ENCODE results near the gene CD47.

The CD47 gene

DNA sequence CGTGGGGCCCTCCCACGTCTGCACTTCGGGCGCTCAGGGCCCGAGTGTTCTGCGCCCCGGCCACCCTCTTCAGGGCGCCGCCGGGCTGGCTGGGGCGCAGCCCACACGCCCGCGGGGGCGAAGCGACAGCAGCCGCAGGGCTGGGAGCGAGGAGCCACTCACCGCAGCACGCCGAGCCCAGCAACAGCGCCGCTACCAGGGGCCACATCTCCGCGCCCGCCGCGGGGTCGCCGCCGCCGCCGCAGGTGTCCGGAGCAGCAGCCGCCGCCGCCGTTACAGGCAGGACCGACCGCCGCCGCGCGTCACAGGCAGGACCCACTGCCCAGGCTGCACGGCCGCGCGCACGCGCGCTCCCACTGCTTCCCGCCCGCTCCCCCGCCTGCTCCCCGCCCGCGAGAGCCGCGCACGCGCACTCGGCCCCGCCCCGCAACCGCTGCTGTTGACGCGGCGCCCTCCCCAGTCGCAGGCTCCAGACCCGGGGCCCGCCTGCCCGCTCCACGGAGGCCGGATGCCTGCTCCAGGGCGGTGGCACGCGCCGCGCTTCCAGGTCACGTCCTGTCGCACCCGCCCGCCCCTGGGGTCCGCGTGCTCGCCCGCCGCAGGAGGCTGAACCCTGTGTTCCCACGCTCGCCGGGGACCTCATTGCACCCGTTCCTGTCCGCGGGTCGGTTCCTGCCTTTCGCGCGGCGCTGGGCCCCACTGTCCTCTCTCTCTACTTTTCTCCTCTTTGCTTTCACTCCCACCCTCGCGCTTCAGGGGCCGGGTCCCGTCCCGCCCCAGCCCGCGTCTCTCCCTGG is at the start of gene CD47:
TSS of gene CD47 (minus strand) at position 331 of the 797 bp plus-strand sequence. CDS start at position 208, 123 bp downstream.
- peak; percentile 66 to 72 for DNase-seq (ENCODE audit: low read depth in 2 of 2)

DNA sequence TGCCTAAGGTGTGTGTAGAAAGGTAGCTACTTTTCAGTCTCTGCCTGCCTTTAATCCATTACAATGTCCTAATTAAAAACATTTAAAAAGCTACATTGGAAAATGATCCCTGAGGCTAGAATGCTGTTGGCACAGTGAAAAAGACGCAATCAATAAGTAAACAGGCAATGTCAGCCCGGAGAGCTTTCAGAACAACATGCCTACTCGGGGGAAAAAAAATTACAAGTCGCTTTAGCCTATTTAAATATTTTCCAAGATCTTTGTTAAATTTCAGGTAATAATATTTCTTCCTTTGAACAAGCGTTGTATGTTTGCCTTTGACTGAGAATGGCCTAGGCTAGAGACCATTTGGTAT is 46.6 kb upstream of the CD47 start:
- DNase-seq (ENCODE audit: low read depth in 2 of 2), result no peak

GRCh38 chr3:108136561-108137459 is 46.0 kb upstream of the CD47 start:
- DNase-seq (ENCODE audit: low read depth in 2 of 2), result no peak

- no peak for DNase-seq (ENCODE audit: low read depth in 2 of 2)
Observed at GRCh38 chr3:108134555-108134880, 43.7 kb upstream of the CD47 start.

DNA sequence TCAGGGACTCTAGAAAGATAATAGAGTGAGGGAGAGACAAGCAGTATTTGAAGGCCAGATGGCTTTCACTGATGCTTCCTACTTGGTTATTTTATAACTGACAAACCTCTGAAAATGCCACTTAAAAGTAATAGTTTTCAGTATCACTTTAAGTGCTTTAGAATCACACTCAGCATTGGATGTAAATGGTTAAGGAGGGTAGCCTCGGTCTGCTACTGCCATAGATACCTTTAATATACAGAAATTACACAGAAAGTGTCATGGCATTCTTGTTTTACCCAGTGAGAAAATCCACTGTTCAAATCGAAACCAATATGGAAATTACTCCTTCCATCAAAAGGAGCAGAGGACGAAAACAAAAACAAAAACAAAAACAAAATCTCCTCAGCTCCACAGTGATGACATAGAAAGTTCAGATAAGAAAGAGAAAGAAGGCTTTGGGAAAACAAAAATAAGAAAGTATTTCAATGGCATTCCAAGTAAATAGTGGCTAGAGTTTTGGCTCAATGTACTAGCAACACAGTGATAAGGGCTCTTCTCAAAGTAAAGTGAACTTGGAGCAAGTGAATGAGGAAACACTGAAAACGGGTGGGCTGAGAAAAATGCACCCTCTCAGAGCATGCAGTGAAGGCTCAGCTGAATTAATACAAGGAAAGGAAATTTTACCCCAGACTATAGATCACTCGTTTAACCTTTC is 43.2 kb upstream of the CD47 start:
- no peak for DNase-seq (ENCODE audit: low read depth in 2 of 2)

DNA sequence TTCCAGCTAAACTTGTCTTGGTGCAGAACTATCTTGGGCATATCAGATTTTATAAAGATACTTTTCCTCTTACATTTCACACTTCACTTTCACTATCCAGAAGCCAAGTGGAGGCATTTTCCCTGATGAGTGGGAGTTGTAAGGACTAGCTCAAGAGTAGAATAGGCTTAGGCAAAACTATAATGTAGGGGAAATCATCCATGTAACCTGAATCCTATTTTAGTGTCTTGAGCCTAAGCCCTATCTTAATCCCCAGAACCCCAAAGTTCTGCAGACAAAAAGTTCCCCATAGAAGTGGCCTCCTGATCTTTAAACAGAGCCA is 42.2 kb upstream of the CD47 start:
- no peak for DNase-seq (ENCODE audit: low read depth in 2 of 2)

DNA sequence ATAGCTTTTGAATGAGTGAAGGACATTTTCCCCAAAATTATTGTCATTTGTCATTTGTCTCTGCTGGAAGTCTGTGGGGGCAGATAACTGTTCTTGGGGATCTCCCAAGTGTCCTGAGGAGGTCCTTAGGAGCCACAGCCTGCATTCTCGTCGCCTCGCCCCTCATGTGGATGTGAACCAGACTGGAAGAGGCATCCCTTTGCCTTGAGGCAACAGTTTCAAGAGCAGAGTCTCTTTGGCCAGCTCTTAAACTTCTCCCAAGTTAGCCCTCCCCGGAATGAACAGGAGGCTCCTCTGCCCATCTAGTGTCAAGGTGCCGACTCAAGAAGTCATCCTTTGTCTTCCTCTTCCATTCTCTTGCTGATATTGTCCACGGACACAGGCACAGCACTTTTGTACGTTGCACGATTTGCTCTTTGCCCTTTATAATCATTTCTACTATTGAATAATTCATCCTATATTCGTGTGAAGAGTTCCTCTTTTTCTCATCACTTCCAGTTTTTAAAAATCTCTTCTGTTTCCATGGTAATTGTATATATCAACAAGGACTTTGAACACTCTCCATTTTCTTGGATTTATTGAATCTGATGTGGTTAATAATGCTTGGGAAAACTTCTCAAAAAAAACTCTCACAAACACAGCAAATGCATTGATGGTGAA is 40.8 kb upstream of the CD47 start:
- no peak for DNase-seq (ENCODE audit: low read depth in 2 of 2)

DNA sequence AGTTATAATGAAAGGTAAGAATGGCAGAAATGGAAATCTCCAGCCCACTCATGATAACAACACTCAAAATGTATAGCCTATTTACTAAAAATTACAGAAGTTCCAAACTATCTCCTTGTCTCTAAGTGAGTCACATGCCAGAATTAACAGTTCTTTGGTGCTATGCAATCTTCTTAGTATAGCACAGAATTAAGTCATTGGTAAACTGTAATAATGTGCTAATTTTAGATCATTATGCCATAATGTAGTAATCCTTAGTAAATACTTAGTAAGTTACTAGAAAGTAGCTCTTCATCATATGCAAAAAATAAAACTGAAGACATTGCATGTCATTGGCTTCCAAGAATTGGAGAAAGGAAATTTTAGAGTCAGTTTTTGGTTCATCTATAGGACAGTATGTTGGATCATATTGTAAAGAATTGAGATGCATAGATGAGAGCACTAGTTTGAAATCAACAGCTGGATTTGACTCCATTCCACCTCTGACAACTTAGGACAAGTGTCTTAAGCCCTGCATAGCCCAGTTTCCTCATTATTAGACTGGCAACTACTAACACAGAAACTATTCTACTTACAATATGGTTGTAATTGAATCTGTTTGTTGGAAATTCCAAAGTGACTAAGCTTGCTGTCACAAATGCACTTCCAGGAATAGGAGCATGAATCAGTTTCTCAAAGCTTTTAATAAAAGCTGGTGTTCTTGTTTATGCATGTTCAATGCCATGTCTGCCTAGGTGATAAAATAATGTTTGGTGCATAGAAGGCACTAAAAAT is 40.1 kb upstream of the CD47 start:
- DNase-seq (ENCODE audit: low read depth in 2 of 2), result peak; percentile 69 to 71

DNA sequence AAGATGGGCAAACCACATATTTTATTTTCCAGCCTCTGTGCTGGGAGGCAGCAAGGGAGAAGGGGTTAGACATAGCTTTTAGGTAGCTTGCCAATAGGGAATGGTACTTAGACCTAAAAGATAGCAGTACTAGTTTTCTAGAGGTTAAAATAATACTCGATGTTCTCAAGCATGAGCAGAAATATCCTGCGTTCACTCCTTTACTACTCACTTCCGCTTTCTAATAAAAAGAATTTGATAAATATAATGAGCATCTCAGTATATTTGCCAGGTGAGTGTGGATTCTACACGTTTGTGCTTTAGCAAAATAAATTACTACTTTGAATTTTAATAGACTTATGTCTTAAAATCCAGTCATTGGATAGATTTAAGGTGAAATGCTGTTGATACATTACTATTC is 39.4 kb upstream of the CD47 start:
- DNase-seq (ENCODE audit: low read depth in 2 of 2), result no peak

GRCh38 chr3:108127301-108127988 is 36.6 kb upstream of the CD47 start:
- DNase-seq (ENCODE audit: low read depth in 2 of 2), result no peak

- no peak for DNase-seq (ENCODE audit: low read depth in 2 of 2)
Observed at GRCh38 chr3:108126348-108126747, 35.5 kb upstream of the CD47 start.

DNA sequence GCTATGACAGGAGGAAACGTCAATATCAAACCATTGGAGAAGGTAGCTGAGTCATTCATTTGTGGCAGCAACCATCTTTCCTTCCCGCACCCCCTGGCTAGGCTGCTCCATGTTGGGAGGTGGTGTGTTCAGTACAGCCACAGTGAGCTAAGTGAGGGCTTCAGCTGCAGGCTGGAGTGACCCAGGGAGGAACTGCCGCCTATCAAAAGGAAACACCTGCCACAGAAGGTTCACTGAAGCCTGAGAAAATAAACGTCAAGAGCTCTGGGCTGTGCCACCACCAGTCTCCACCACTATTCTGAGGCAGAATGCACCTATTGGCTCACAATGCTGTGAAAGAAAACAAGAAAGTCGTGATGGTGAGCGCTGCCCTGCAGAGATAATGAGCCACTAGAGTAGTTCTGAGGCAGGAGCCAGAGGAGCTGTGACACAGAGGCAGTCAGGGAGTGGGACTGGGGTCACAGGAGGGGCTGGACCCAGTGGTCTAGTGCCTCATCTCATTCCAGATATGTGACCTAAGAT is 34.8 kb upstream of the CD47 start:
- no peak for DNase-seq (ENCODE audit: low read depth in 2 of 2)

DNA sequence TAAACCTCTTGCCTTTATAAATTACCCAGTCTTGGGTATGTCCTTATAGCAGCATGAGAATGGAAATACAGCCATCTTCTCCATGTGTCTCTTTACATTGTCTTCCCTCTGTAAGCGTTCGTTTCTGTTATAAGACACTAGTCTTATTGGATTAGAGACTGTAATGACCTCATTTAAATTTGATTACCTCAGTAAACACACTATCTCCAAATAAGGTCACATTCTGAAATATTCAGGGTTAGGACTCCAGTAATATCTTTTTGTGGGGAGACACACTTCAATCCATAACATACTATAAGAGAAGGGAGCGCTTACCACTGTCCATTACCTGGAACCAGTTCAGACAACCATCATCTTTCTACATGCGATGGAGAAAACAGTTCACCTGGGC is 34.3 kb upstream of the CD47 start:
- DNase-seq (ENCODE audit: low read depth in 2 of 2), result no peak

DNA sequence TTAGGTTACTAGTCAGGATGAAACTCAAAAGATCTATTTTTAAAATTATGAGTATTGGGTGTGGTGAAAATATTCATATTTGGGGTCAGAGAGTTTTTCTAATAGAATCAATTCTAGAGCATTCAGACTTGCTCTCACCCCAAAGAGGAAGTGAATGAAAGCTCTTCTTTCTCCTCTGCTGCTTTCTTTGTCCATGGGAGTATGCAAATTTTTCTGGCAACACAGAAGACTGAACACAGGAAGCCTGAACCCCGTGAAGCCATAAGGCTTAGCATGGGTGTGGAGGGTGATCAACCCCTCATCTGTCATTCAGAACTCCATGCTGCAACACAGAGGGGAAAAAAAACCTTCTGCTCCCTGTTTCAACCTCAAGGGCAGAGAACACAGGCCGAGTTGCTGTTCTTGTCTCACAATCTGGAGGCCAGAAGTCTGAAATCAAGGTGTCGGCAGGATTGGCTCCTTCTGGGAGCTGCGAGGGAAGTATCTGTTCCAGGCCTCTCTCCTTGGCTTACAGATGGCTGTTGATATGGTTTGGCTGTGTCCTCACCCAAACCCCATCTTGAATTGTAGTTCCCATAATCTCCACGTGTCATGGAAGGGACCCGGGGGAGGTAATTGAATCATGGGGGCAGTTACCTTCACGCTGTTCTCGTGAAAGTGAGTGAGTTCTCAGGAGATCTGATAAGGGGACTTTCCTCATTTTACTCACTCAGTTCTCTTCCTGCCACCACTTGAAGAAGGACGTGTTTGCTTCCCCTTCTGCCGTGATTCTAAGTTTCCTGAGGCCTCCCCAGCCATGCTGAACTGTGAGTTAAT is 33.7 kb upstream of the CD47 start:
- DNase-seq (ENCODE audit: low read depth in 2 of 2), result no peak

GRCh38 chr3:108123326-108123725 is 32.5 kb upstream of the CD47 start:
- DNase-seq (ENCODE audit: low read depth in 2 of 2), result no peak

- DNase-seq (ENCODE audit: low read depth in 2 of 2), result no peak
Observed at GRCh38 chr3:108122276-108122675, 31.4 kb upstream of the CD47 start.

- DNase-seq (ENCODE audit: low read depth in 2 of 2), result no peak
Observed at GRCh38 chr3:108119398-108120104, 28.7 kb upstream of the CD47 start.

GRCh38 chr3:108118038-108118768 is 27.4 kb upstream of the CD47 start:
- DNase-seq (ENCODE audit: low read depth in 2 of 2), result no peak

Measured in fibroblast of skin of left quadriceps (primary cell).